GM20431 (cell line): ENCODE data around the gene MAOA.
"Not testable (repeated sequence)": the region's sequence is repeated elsewhere in the genome, so short reads cannot be mapped to it uniquely, and the experiment has no call there.

Experiments used
- in situ Hi-C: fragments of 300-500 bp; cut with MseI, MboI; formaldehyde crosslinking; loops from one replicate; pipeline ENCODE4 v1.15.0; 2020; ENCODE audit warnings: low sequenced_read_pairs; ENCODE audit not compliant: unreplicated experiment

MAOA gene

GRCh38 chrX:43656005-43656494 lies at the start of gene MAOA:
MAOA (plus strand) TSS chrX:43656299; CDS start chrX:43656342, 43 bp downstream.
- in situ Hi-C loops: no loop called here

- in situ Hi-C loops: no loop called here
Measured at GRCh38 chrX:43612400-43612799, 43.7 kb upstream of the MAOA start.

GRCh38 chrX:43615660-43616059 lies 40.4 kb upstream of the MAOA start:
- in situ Hi-C loops: no loop called here

GRCh38 chrX:43618366-43619205 lies 37.5 kb upstream of the MAOA start:
- in situ Hi-C loops: no loop called here

GRCh38 chrX:43619861-43620260 lies 36.2 kb upstream of the MAOA start:
- in situ Hi-C loops: not testable (repeated sequence)

GRCh38 chrX:43627147-43627546 lies 29.0 kb upstream of the MAOA start:
- in situ Hi-C loops: no loop called here

GRCh38 chrX:43627669-43628068 lies 28.4 kb upstream of the MAOA start:
- in situ Hi-C loops: no loop called here

GRCh38 chrX:43629229-43629628 lies 26.9 kb upstream of the MAOA start:
- in situ Hi-C loops: no loop called here

GRCh38 chrX:43631841-43632240 lies 24.3 kb upstream of the MAOA start:
- in situ Hi-C loops: no loop called here

GRCh38 chrX:43633081-43633480 lies 23.0 kb upstream of the MAOA start:
- in situ Hi-C loops: no loop called here

GRCh38 chrX:43633757-43634156 lies 22.3 kb upstream of the MAOA start:
- in situ Hi-C loops: no loop called here

GRCh38 chrX:43640482-43640881 lies 15.6 kb upstream of the MAOA start:
- in situ Hi-C loops: no loop called here

GRCh38 chrX:43641691-43642090 lies 14.4 kb upstream of the MAOA start:
- in situ Hi-C loops: no loop called here

GRCh38 chrX:43643201-43643600 lies 12.9 kb upstream of the MAOA start:
- in situ Hi-C loops: no loop called here

- in situ Hi-C loops: no loop called here
Measured at GRCh38 chrX:43643662-43644061, 12.4 kb upstream of the MAOA start.

- in situ Hi-C loops: no loop called here
Measured at GRCh38 chrX:43644124-43644701, 11.9 kb upstream of the MAOA start.

- in situ Hi-C loops: no loop called here
Measured at GRCh38 chrX:43646800-43647199, 9.3 kb upstream of the MAOA start.

GRCh38 chrX:43654431-43655150 lies 1.5 kb upstream of the MAOA start:
- in situ Hi-C loops: no loop called here

- in situ Hi-C loops: no loop called here
Measured at GRCh38 chrX:43655151-43656004, 721 bp upstream of the MAOA start.

- in situ Hi-C loops: no loop called here
Measured at GRCh38 chrX:43657671-43658070, 1.6 kb downstream of the MAOA start.
